Smooth muscle cell (in vitro differentiated cells): ENCODE results near the gene GLDN. TPM values are rescaled to one million over a fixed set of nuclear protein-coding genes. Genes with fewer than 3 reads are reported as not detected.

ENCODE experiments used
- DNase-seq: peaks from one replicate; lab custom pipeline; 2025; ENCODE audit not compliant: unreplicated experiment; lab: John Stamatoyannopoulos, UW
- H2AFZ ChIP-seq: fragments of 200-600 bp; sonication (generic); 2 replicates; pipeline ENCODE4 v1.6.0; 2016; ENCODE audit warnings: antibody characterized with exemption, low read depth, mild to moderate bottlenecking
- H3F3A ChIP-seq: fragments of 200-600 bp; sonication (generic); 2 replicates; pipeline ENCODE4 v1.6.0; 2017; ENCODE audit warnings: antibody characterized with exemption, low read depth
- H3K27ac ChIP-seq: fragments of 200-600 bp; sonication (generic); 2 replicates; pipeline ENCODE4 v1.5.1; 2016; ENCODE audit warnings: low read depth, mild to moderate bottlenecking
- H3K27me3 ChIP-seq: fragments of 200-600 bp; sonication (generic); 2 replicates; pipeline ENCODE4 v1.6.1; 2016; ENCODE audit warnings: low read depth, mild to moderate bottlenecking
- H3K36me3 ChIP-seq: fragments of 200-600 bp; sonication (generic); 2 replicates; pipeline ENCODE4 v1.5.1; 2016; ENCODE audit warnings: low read depth
- H3K4me1 ChIP-seq: fragments of 200-600 bp; sonication (generic); 2 replicates; pipeline ENCODE4 v1.5.1; 2016; ENCODE audit warnings: low read depth
- H3K4me2 ChIP-seq: fragments of 200-600 bp; sonication (generic); 2 replicates; pipeline ENCODE4 v1.6.0; 2016; ENCODE audit warnings: mild to moderate bottlenecking
- H3K4me3 ChIP-seq: fragments of 200-600 bp; sonication (generic); 2 replicates; pipeline ENCODE4 v1.5.1; 2016; ENCODE audit warnings: mild to moderate bottlenecking
- H3K79me2 ChIP-seq: fragments of 200-600 bp; sonication (generic); 2 replicates; pipeline ENCODE4 v1.6.0; 2016; ENCODE audit warnings: low read depth, mild to moderate bottlenecking
- H3K9ac ChIP-seq: fragments of 200-600 bp; sonication (generic); 2 replicates; pipeline ENCODE4 v1.6.0; 2016; ENCODE audit warnings: low read depth
- H3K9me3 ChIP-seq: fragments of 200-600 bp; sonication (generic); replicated peaks from 2 replicates; pipeline ENCODE4 v1.5.1; 2016; ENCODE audit warnings: low read depth
- H4K20me1 ChIP-seq: fragments of 200-600 bp; sonication (generic); 2 replicates; pipeline ENCODE4 v1.6.0; 2016; ENCODE audit warnings: low read depth
- CTCF ChIP-seq: fragments of 200-600 bp; sonication (generic); IDR thresholded peaks from 2 replicates; pipeline ENCODE4 v1.5.1; 2017; ENCODE audit warnings: borderline replicate concordance, mild to moderate bottlenecking, antibody characterized with exemption; ENCODE audit not compliant: insufficient read depth, poor library complexity, severe bottlenecking
- WGBS: methylation state at CpG from one replicate; pipeline ENCODE4 v1.1.7; 2016; ENCODE audit warnings: low lambda C conversion rate; 5-methylcytosine and 5-hydroxymethylcytosine counted together
- polyA plus RNA-seq: library from polyadenylated mRNA; unstranded; fragments of >200 nt; fragmentation: Nextera tagmentation; extraction: Ambion mirVana; gene quantifications from 2 replicates; pipeline ENCODE4 v1.2.1, GENCODE V29; 2016
- total RNA-seq: library from RNA; depleted of rRNA; stranded (reverse); fragments of >200 nt; gene quantifications from 2 replicates; pipeline ENCODE4 v1.2.3, GENCODE V29; 2014

Gene GLDN
- total and polyA plus RNA-seq, 2 experiments from 2014 or later: 0.18 to 0.81 TPM

GRCh38 chr15:51342227-51342999, 958 bp downstream of the GLDN start:
- WGBS: 63% methylated on average over 16 of the region's 16 CpGs
- peak overlapping the region; percentile 92 for H3K4me2 ChIP-seq
- no peak overlapping the region for H3K9ac ChIP-seq
- H3K9me3 ChIP-seq: no peaks in the 10 kb centered on the region
- H4K20me1 ChIP-seq: no peaks in the 10 kb centered on the region
- H3K27me3 ChIP-seq: peaks cover 48% of the 10 kb centered on the region
- peaks cover 6% of the 10 kb centered on the region for H3K4me1 ChIP-seq
- H3K79me2 ChIP-seq: no peaks in the 10 kb centered on the region
- no peak overlapping the region for H3K27ac ChIP-seq
- no peak for DNase-seq
- H3K4me3 ChIP-seq: peak overlapping the region; percentile 51
- TF ChIP-seq CTCF: no peak
- peak overlapping the region; percentile 83 for H2AFZ ChIP-seq
- H3K36me3 ChIP-seq: no peaks in the 10 kb centered on the region
- H3F3A ChIP-seq: no peaks in the 10 kb centered on the region

- Histone ChIP-seq H3F3A (no peaks in the 10 kb centered on the region), H3K27ac (no peak overlapping the region)
Measured at GRCh38 chr15:51343466-51343865, 2.0 kb downstream of the GLDN start.

GRCh38 chr15:51346136-51346535, 4.7 kb downstream of the GLDN start:
- Histone ChIP-seq H3K4me1 (peaks cover 6% of the 10 kb centered on the region), H4K20me1 (no peaks in the 10 kb centered on the region), H3K9me3 (no peaks in the 10 kb centered on the region), H3K27me3 (peaks cover 34% of the 10 kb centered on the region), H3K27ac (no peak overlapping the region), H2AFZ (no peak overlapping the region), H3K4me2 (no peak overlapping the region), H3K4me3 (no peak overlapping the region), H3K36me3 (no peaks in the 10 kb centered on the region), H3K79me2 (no peaks in the 10 kb centered on the region), H3F3A (no peaks in the 10 kb centered on the region), H3K9ac (no peak overlapping the region)
- TF ChIP-seq CTCF: no peak
- no peak for DNase-seq
- WGBS: 74% methylated on average over 3 of the region's 3 CpGs

More at GRCh38 chr15:51343466-51343865, 2.0 kb downstream of the GLDN start:
- H2AFZ ChIP-seq: no peak overlapping the region
- H3K36me3 ChIP-seq: no peaks in the 10 kb centered on the region
- no peak for DNase-seq
- no peak overlapping the region for H3K4me3 ChIP-seq
- H3K9ac ChIP-seq: no peak overlapping the region
- no peaks in the 10 kb centered on the region for H4K20me1 ChIP-seq
- no peak overlapping the region for H3K4me2 ChIP-seq
- peaks cover 6% of the 10 kb centered on the region for H3K4me1 ChIP-seq
- peaks cover 48% of the 10 kb centered on the region for H3K27me3 ChIP-seq
- H3K9me3 ChIP-seq: no peaks in the 10 kb centered on the region
- no peak for TF ChIP-seq CTCF
- WGBS: 94% methylated on average over 4 of the region's 4 CpGs
- no peaks in the 10 kb centered on the region for H3K79me2 ChIP-seq

- no peaks in the 10 kb centered on the region for H4K20me1 ChIP-seq
- H3K9me3 ChIP-seq: no peaks in the 10 kb centered on the region
- no peaks in the 10 kb centered on the region for H3F3A ChIP-seq
- no peak overlapping the region for H3K27ac ChIP-seq
- H2AFZ ChIP-seq: no peak overlapping the region
- H3K9ac ChIP-seq: no peak overlapping the region
- DNase-seq: no peak
- no peak for TF ChIP-seq CTCF
- H3K4me1 ChIP-seq: no peaks in the 10 kb centered on the region
- no peaks in the 10 kb centered on the region for H3K36me3 ChIP-seq
- H3K79me2 ChIP-seq: no peaks in the 10 kb centered on the region
- no peak overlapping the region for H3K4me3 ChIP-seq
- WGBS: 91% methylated on average over 5 of the region's 5 CpGs
- H3K4me2 ChIP-seq: no peak overlapping the region
- H3K27me3 ChIP-seq: peaks cover 9% of the 10 kb centered on the region
Measured at GRCh38 chr15:51348688-51349087, 7.2 kb downstream of the GLDN start.
